ENCODE results near the gene STK25. TPM values are rescaled to one million over a fixed set of nuclear protein-coding genes. Genes with fewer than 3 reads are reported as not detected.

STK25 gene
- total and polyA plus RNA-seq, 2 of the 8 experiments (the other 6 are each of a cell fraction or from before 2014, with no cell fraction given) = 159 to 546 TPM

DNA sequence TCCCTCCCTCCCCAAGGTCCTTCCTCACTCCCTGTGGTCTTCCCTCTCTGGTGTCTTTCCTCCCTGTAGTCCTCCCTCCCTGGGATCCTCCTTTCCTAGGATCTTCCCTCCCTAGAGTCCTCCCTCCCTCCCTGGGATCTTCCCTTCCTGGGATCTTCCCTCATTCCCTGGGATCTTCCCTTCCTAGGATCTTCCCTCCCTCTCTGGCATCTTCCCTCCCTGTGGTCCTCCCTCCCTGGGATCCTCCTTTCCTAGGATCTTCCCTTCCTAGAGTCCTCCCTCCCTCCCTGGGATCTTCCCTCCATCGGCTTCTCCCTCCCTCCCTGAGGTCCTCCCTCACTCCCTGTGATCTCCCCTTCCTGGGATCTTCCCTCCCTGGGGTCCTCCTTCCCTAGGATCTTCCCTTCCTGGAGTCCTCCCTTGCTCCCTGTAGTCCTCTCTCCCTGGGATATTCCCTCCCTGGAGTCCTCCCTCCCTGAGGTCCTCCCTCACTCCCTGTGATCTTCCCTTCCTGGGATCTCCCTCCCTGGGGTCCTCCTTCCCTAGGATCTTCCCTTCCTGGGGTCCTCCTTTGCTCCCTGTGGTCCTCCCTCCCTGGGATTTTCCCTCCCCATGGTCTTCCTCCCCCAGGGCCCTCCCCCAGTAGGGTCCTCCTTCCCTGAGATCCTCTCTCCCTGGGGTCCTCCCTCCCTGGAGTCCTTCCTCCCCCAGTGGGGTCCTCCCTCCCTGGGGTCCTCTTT is 23.0 kb downstream of the STK25 start:
- no peak overlapping the region for H3K4me3 ChIP-seq (ENCODE audit: extremely low read depth in 1 of 4, insufficient read depth in 2 of 4, low read depth in 3 of 4, low read length in 4 of 4)
- H2AFZ ChIP-seq (ENCODE audit: low read length) = no peak overlapping the region
- H3K56ac ChIP-seq (replicated peaks; ENCODE audit: insufficient read length, low read depth, low read length) = no peak overlapping the region
- H4K5ac ChIP-seq (ENCODE audit: insufficient read length, low read depth, low read length) = no peak overlapping the region
- no peaks in the 10 kb centered on the region for H3K4me1 ChIP-seq (replicated peaks in 1 of 4; ENCODE audit: control insufficient read depth in 3 of 4, insufficient read depth in 4 of 4, low read length in 3 of 4)
- no peaks in the 10 kb centered on the region for H3K79me1 ChIP-seq (ENCODE audit: low read depth, low read length)
- no peak overlapping the region for H3K9ac ChIP-seq (replicated peaks in 1 of 4; ENCODE audit: extremely low read depth in 1 of 4, low read depth in 3 of 4, low read length in 3 of 4)
- no peak overlapping the region for H2BK20ac ChIP-seq (ENCODE audit: low read length)
- H2BK5ac ChIP-seq (ENCODE audit: low read depth, low read length) = no peak overlapping the region
- TF ChIP-seq EGR1 (IDR thresholded peaks at IDR 0.05; ENCODE audit: borderline replicate concordance, low read depth, low read length) (no peak), SP1 (IDR thresholded peaks at IDR 0.05; ENCODE audit: low read depth, low read length) (no peak)
- no peak overlapping the region for H2BK120ac ChIP-seq (replicated peaks; ENCODE audit: low read depth, low read length)
- no peaks in the 10 kb centered on the region for H3K36me3 ChIP-seq (ENCODE audit: control insufficient read depth in 2 of 4, insufficient read depth in 4 of 4, low read length in 3 of 4)
- no peak overlapping the region for H3K23ac ChIP-seq (ENCODE audit: insufficient read length)
- H3K18ac ChIP-seq (ENCODE audit: extremely low read depth, low read length) = no peak overlapping the region
- FAIRE-seq (no peak), DNase-seq (ENCODE audit: low read depth in 1 of 2, low spot score in 2 of 2) (no peak)
- H3K79me2 ChIP-seq (ENCODE audit: control insufficient read depth in 1 of 2, insufficient read depth in 2 of 2, low read length in 2 of 2) = no peaks in the 10 kb centered on the region
- no peaks in the 10 kb centered on the region for H3K23me2 ChIP-seq (ENCODE audit: low read depth, low read length)
- WGBS, 2 experiments (ENCODE audit: extremely low coverage in 1 of 2, insufficient coverage in 1 of 2, insufficient read length in 1 of 2, insufficient replicate concordance in 2 of 2, low coverage in 1 of 2, low lambda C conversion rate in 2 of 2, missing lambda C conversion rate in 1 of 2) = 100% methylated on average over 1 of the region's 1 CpG; no CpG with 5 or more reads in 1 of the 2 experiments
- no peak overlapping the region for H2BK12ac ChIP-seq (ENCODE audit: low read depth, low read length)
- no peak overlapping the region for H2BK15ac ChIP-seq (ENCODE audit: low read length)
- no peak overlapping the region for H3K4me2 ChIP-seq (ENCODE audit: insufficient read depth in 1 of 2, low read depth in 2 of 2, low read length in 2 of 2)
- H4K91ac ChIP-seq (replicated peaks; ENCODE audit: insufficient read length, low read length) = no peak overlapping the region
- H3K14ac ChIP-seq (ENCODE audit: insufficient read length) = no peak overlapping the region
- no peak overlapping the region; the same call in 1 of the 2 replicates for H4K8ac ChIP-seq (ENCODE audit: extremely low read depth, insufficient read depth, low read length)
- H3K4ac ChIP-seq (replicated peaks; ENCODE audit: insufficient read length, low read depth, low read length) = no peak overlapping the region
- H4K20me1 ChIP-seq (replicated peaks in 1 of 2; ENCODE audit: control insufficient read depth in 1 of 2, insufficient read depth in 2 of 2, low read length in 2 of 2) = peaks cover 0 to 4% of the 10 kb centered on the region in 2 experiments
- ChIA-PET POLR2A (ENCODE audit: partially characterized antibody) (interaction anchor here (0.7 to 1.0 kb wide), 2 partner anchors 10 to 53 kb away, joined by 4 to 6 read pairs; no protein-coding TSS in a partner anchor), CTCF (ENCODE audit: partially characterized antibody) (interaction anchor here (0.6 kb wide), 1 partner anchor 1470 kb away, joined by 3 read pairs; no protein-coding TSS in a partner anchor)
- H3K27me3 ChIP-seq (replicated peaks in 1 of 4; ENCODE audit: control insufficient read depth in 3 of 4, extremely low read depth in 1 of 4, insufficient read depth in 3 of 4, low read length in 3 of 4) = no peaks in the 10 kb centered on the region; a peak in 1 of 7 replicates
- H2AK5ac ChIP-seq (ENCODE audit: low read depth, low read length) = no peak overlapping the region
- H3K9me3 ChIP-seq (ENCODE audit: insufficient read depth in 2 of 2, low read depth in 1 of 2, low read length in 1 of 2) = no peaks in the 10 kb centered on the region
- H3K27ac ChIP-seq (ENCODE audit: low read depth, low read length) = no peak overlapping the region
